CD4-positive, alpha-beta T cell treated with Interleukin-12 subunit alpha and Interleukin-12 subunit beta, for 1 hour (primary cell): Measurements from ENCODE around the gene TCF3.
A peak's percentile ranks its signal among the peaks of the same experiment; 100 is the strongest.

Experiments
- DNase-seq: peaks from one replicate; pipeline ENCODE4 v3.0.0-alpha.2; 2020

TCF3 gene

DNA sequence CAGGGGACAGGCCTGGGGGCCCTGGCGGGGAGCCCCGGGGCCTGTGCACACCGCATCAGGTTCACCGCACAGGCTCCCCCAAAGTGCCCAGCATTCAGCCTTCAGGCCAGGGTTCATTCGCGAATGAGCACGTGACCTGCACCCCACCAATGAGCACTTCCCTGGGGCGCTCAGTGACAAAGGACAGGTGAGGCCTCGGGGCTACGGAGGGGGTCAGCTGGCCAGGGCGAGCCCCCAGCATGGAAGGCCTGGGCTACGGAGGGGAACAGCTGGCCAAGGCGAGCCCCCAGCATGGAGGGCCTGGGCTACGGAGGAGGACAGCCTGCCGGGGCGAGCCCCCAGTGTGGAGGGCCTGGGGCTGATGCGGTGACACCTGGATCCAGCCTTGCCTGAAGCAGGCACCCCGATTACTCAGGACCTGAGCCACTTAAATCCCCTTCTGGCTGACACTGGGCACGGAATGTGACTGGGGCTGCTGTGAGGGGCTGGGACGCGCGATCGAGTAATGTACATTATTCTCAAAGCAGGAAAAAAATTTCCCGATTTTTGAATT lies 23.1 kb downstream of the TCF3 start:
- DNase-seq: no peak

- no peak for DNase-seq
These were observed 25.2 kb downstream of the TCF3 start for GRCh38 chr19:1627194-1627593.

- no peak for DNase-seq
These were observed 25.9 kb downstream of the TCF3 start for GRCh38 chr19:1626417-1627010.

DNA sequence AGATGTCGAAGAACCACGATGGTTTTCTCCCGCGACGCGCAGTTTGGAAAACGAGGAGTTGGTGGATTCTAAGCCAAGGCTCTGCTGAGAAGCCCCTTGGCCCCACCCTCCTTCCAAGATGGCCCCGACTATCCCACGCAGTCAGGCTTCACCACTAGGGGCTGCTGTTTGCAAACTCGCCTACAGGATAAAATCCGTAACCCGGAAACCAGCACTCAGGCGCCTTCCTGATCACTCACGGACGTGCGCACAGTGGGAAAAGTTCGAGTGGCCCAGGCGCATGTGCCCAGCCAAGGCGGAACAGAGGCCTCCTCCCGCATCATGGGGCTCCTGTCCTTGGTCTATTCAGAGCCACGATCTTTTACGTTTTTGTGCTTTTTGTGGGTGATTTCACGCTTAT lies 28.0 kb downstream of the TCF3 start:
- peak; percentile 54 for DNase-seq

- DNase-seq: no peak
These were observed 29.9 kb downstream of the TCF3 start for GRCh38 chr19:1622541-1622940.

DNA sequence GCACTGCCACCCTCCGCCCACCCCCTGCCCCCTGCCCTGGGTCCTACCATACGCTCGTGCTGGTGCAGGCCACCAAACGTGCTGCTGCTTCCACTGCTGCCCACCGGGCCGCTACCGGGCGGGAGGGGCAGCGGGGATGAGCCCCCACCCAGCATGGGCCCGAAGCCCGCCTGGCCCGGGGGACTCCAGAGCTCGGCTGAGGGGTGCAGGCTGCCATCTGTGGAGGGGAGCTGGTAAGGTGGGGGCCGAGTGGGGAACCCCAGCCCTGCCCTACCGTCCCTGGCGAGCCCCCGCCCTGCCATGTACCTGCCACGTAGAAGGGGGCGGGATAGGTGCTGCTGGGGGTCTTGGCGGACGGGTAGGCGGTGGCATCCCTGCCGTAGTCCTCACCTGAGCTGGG lies 30.4 kb downstream of the TCF3 start:
- no peak for DNase-seq

- no peak for DNase-seq
These were observed 30.8 kb downstream of the TCF3 start for GRCh38 chr19:1621574-1621973.

DNA sequence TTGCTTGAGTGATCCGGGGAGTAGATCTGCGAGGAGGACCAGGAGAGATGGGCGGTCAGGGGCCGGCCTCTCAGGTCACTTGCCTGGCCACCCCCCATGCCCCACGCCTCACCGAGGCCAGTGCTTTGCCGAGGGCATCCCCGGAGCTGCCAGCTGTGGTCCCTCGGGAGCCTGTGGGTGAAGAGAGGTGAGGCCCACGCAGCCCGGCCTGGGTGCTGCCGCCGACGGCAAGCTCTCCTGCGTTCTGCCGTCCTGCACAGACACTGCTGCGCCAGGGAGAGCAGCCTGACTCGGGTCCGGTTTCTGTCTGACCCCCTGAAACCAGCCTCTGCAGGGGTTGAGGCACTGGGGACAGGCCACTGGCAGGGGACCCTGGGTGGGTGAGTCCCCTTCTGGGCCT lies 31.4 kb downstream of the TCF3 start:
- DNase-seq: no peak

GRCh38 chr19:1620502-1620901 lies 31.9 kb downstream of the TCF3 start:
- DNase-seq: no peak

GRCh38 chr19:1619703-1620102 lies 32.7 kb downstream of the TCF3 start:
- no peak for DNase-seq

DNA sequence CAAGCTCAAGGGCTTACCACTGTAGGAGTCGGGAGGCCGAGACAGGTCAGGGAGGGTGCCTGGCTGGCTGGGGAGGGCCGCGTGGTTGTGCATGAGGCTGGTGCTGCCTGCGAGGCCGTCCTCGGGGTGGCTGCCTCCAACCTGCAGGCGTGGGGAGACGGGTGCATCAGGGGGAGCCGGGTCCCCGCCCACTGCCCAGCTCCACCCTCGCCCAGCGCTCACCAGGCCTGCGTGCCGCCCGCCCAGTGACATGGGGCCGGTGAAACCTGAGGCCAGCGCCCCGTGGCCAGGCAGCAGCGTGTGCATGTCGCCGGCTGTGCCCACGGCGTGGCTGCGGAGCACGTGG lies 33.3 kb downstream of the TCF3 start:
- DNase-seq: no peak

- peak; percentile 31 for DNase-seq
These were observed 34.0 kb downstream of the TCF3 start for GRCh38 chr19:1618157-1619093.

GRCh38 chr19:1616875-1617274 lies 35.5 kb downstream of the TCF3 start:
- no peak for DNase-seq

GRCh38 chr19:1616396-1616795 lies 36.0 kb downstream of the TCF3 start:
- DNase-seq: no peak

- no peak for DNase-seq
These were observed 37.2 kb downstream of the TCF3 start for GRCh38 chr19:1615156-1615765.

DNA sequence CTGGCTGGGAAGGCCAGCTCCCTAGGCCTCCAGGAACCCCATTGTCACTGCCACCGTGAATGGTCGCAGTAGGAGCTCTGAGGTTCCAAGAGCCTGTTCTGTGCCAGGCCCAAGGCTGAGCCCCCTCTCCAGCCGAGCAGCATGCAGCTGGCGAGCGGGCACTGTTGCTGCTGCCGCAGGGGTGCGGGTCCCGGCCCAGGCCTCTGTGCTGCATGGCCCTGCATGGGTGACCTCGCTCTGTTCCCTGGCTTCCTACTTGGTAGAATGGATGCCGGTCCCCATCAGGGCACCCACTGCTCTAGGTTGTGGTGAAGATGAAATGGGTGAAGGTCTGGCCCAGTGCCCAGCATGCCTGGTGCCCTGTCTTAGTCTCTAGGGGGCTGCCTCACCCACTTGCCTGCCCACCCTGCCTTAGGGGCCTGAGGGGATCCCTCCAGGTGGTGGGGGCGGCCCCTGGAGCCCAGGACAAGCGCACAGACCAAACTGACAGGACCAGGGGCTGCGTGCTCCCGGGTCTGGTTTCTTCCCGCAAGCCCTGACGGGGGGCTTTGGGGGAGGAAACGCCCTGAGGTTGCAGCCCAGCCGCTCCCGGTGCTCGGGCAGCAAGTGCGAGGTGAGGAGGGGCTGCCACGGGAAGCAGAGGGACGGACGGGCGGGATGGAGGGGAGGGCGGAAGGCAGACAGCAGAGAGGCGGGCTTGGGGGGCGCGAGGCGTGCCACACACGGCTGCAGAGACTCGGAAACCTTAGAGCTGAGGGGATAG lies 38.4 kb downstream of the TCF3 start:
- no peak for DNase-seq

DNA sequence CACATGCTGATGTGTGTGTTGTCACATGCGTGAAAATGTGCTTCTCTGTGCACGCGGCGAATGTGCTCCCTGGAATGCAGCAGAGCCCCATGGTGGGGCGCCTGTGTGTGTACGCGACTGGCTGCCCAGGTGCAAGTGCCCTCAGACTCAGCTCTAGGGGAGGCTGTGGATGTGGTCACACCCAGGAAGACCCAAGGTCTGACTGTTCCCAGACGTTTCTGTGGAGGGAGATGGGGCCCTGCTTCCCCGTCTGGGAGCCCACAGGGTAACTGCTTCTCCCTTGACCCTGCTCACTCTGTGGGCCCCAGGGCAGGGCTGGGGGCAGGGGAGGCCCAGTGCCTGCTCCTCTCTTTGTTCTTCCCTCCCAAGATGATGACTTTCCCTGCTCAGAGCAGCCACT lies 39.3 kb downstream of the TCF3 start:
- DNase-seq: no peak

- no peak for DNase-seq
These were observed 40.0 kb downstream of the TCF3 start for GRCh38 chr19:1612114-1613086.

DNA sequence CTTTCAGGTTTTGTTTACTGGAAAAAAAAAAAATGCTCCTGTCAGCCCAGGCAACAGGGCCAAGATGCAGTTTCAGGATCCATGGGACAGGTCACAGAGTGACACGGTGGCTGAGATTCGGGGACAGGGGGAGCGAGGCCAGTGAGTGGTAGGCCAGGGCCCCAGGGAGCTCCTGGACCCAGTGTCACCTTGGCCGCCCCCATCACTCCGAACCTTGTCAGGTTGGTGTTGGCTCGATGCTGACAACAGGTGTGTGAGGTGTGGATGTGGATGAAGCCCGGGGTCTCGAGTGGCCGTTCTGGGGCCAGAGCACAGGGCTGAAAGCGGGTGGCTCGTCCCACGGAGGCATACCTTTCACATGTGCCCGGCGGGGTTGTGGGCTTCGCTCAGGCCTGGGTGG lies 41.1 kb downstream of the TCF3 start:
- no peak for DNase-seq

GRCh38 chr19:1610579-1610978 lies 41.8 kb downstream of the TCF3 start:
- no peak for DNase-seq

DNA sequence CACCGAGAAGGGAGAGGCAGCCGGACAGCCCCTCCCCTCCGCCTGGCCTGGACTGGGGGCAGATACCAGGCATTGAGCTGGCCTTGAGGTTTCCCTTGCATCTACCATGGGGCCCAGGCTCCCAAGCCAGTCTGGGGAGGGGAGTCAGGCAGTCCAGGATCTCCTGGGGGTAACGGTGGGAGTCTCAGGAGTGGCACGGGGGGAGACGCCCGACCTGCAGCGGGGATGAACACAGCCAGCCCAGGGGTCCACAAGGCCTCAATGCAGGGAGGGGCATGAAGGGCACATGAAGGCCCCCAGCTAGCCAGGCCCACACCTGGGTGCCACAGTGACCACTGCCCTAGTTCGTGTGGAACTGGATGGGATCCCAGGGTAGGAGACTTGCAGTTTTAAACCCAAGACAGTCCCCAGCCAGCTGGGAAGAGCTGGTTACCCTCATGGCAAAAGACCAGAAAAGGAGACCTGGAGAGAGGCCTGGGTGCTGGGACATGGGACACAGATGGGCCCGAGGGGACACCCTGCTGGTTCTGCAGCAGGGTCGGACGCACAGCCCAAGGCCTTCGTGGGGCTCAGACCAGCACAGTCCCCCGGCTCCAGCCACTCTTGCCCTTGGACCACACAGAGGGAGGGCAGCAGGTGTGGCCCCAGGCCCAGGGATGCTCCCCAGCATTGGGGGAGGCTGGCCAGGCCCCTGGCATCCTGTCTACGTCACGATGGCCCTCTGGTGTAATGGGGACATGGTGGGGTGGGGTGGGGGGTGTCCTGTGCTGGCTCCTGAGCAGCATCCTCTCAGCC lies 42.5 kb downstream of the TCF3 start:
- no peak for DNase-seq
